ENCODE measurements around the gene COL21A1. TPM values are rescaled to one million over a fixed set of nuclear protein-coding genes. Genes with fewer than 3 reads are reported as not detected.

The COL21A1 gene
- total RNA-seq, 1 experiment from 2014 or later = 1.8 TPM

DNA sequence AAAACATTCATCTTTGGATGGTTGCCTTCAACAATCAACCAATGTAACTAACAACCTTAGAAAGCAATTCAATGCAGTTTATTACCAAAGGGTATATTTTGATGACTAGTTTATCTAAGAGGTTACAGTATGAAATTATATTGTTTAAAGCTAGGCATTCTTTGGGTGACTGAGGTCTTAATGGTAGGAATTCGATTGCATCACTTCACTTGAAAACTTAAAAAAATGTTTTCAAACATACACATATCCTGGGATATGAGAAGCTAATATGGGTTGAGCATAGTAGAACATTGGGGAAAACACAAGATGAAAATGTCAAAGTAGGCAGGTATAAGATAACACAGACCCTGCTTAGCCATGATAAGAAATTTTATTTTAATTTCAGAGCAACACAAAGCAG lies 227.4 kb downstream of the COL21A1 start:
- H3K23me2 ChIP-seq (ENCODE audit: insufficient read length, low read depth, low read length, poor library complexity, severe bottlenecking) = no peaks in the 10 kb centered on the region
- H3K27me3 Mint-ChIP-seq (ENCODE audit: low read depth) = no peaks in the 10 kb centered on the region; the same call in 1 of the 2 replicates

More for the DNA sequence above, 227.4 kb downstream of the COL21A1 start:
- Histone ChIP-seq H3K18ac (ENCODE audit: insufficient read length, low read depth, low read length) (no peak overlapping the region), H3K9ac (ENCODE audit: extremely low read depth, insufficient read length, low read length) (no peak overlapping the region), H3T11ph (ENCODE audit: low read length) (no peak overlapping the region), H3K56ac (ENCODE audit: insufficient read length, low read depth, low read length) (no peak overlapping the region), H3K4ac (ENCODE audit: low read depth, low read length) (no peak overlapping the region), H3K79me1 (ENCODE audit: insufficient read depth, low read depth, low read length, poor library complexity, severe bottlenecking) (no peaks in the 10 kb centered on the region), H2AFZ (ENCODE audit: low read length) (no peak overlapping the region), H3K4me2 (ENCODE audit: insufficient read depth, insufficient read length, low read length) (no peak overlapping the region), H4K20me1 (ENCODE audit: control insufficient read depth, insufficient read depth, insufficient read length) (no peaks in the 10 kb centered on the region), H3K27me3 (ENCODE audit: insufficient read depth, low read length) (no peaks in the 10 kb centered on the region), H2AK5ac (ENCODE audit: insufficient read length, low read length) (no peak overlapping the region), H2BK15ac (ENCODE audit: low read depth, low read length) (no peak overlapping the region), H3K79me2 (ENCODE audit: insufficient read depth, low read length) (no peaks in the 10 kb centered on the region), H3K27ac (ENCODE audit: insufficient read length, low read depth, low read length) (no peak overlapping the region), H4K91ac (ENCODE audit: insufficient read length, low read depth, low read length) (no peak overlapping the region), H4K8ac (replicated peaks; ENCODE audit: insufficient read length, low read depth, low read length) (no peak overlapping the region), H3K9me3 (ENCODE audit: control insufficient read depth, low read depth, low read length) (no peaks in the 10 kb centered on the region), H3K23ac (ENCODE audit: insufficient read length, low read depth, low read length) (no peak overlapping the region), H2BK20ac (ENCODE audit: low read depth, low read length, poor library complexity, severe bottlenecking) (no peak overlapping the region), H3K14ac (ENCODE audit: insufficient read depth, low read length) (no peak overlapping the region), H3K4me1 (ENCODE audit: insufficient read depth, low read length) (no peaks in the 10 kb centered on the region; the same call in 1 of the 2 replicates), H2BK120ac (ENCODE audit: low read depth, low read length, poor library complexity, severe bottlenecking) (no peak overlapping the region), H2BK5ac (ENCODE audit: insufficient read length, low read length) (no peak overlapping the region), H4K5ac (ENCODE audit: insufficient read length, low read depth, low read length) (no peak overlapping the region), H2BK12ac (ENCODE audit: insufficient read length, low read depth, low read length) (no peak overlapping the region)
- no peak for DNase-seq
- Mint-ChIP-seq H3K4me1 (peaks cover 11 to 19% of the 10 kb centered on the region in 2 experiments), H3K4me3 (no peak overlapping the region), H3K27ac (no peak overlapping the region), H3K9me3 (peaks cover 0 to under 1% of the 10 kb centered on the region in 2 experiments; a peak in 2 of 5 replicates), H3K36me3 (ENCODE audit: insufficient read depth in 1 of 3, low read depth in 3 of 3) (peaks cover 0 to 4% (median 0%) of the 10 kb centered on the region in 3 experiments; a peak in 2 of 7 replicates)
- WGBS (ENCODE audit: extremely low coverage, insufficient read length, low lambda C conversion rate) = no CpG with 5 or more reads among the region's 1 CpG
- TF ChIP-seq, protein P1, sequence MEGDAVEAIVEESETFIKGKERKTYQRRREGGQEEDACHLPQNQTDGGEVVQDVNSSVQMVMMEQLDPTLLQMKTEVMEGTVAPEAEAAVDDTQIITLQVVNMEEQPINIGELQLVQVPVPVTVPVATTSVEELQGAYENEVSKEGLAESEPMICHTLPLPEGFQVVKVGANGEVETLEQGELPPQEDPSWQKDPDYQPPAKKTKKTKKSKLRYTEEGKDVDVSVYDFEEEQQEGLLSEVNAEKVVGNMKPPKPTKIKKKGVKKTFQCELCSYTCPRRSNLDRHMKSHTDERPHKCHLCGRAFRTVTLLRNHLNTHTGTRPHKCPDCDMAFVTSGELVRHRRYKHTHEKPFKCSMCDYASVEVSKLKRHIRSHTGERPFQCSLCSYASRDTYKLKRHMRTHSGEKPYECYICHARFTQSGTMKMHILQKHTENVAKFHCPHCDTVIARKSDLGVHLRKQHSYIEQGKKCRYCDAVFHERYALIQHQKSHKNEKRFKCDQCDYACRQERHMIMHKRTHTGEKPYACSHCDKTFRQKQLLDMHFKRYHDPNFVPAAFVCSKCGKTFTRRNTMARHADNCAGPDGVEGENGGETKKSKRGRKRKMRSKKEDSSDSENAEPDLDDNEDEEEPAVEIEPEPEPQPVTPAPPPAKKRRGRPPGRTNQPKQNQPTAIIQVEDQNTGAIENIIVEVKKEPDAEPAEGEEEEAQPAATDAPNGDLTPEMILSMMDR (conservative IDR thresholded peaks at IDR 0.05) = no peak
